Left ventricle myocardium inferior (tissue), 1 donor: Measurements from ENCODE around the gene CALCOCO1. TPM values are rescaled to one million over a fixed set of nuclear protein-coding genes. Genes with fewer than 3 reads are reported as not detected.
A peak's percentile ranks its signal among the peaks of the same experiment; 100 is the strongest.

Source experiments
- DNase-seq: peaks from one replicate; pipeline ENCODE4 v3.0.0-alpha.2; 2020
- H3K27ac ChIP-seq: fragments of 200-600 bp; replicated peaks from 2 replicates; pipeline ENCODE4 v1.8.0; 2021
- H3K27me3 ChIP-seq: fragments of 200-600 bp; 2 replicates; pipeline ENCODE4 v1.8.0; 2021; ENCODE audit warnings: low read depth
- H3K36me3 ChIP-seq: fragments of 200-600 bp; 2 replicates; pipeline ENCODE4 v1.8.0; 2021
- H3K4me1 ChIP-seq: fragments of 200-600 bp; 2 replicates; pipeline ENCODE4 v1.8.0; 2021
- H3K4me3 ChIP-seq: fragments of 200-600 bp; 2 replicates; pipeline ENCODE4 v1.8.0; 2021; ENCODE audit warnings: mild to moderate bottlenecking, moderate library complexity
- H3K9me3 ChIP-seq: fragments of 200-600 bp; replicated peaks from 2 replicates; pipeline ENCODE4 v1.8.0; 2021
- CTCF ChIP-seq: fragments of 200-600 bp; IDR thresholded peaks from 2 replicates; pipeline ENCODE4 v1.8.0; 2021; ENCODE audit warnings: antibody characterized with exemption, mild to moderate bottlenecking, borderline replicate concordance
- intact Hi-C: fragments of 100-400 bp; cut with micrococcal nuclease; formaldehyde crosslinking; loops from one replicate; pipeline ENCODE4 v1.11.0; 2022
- total RNA-seq: library from RNA; stranded (reverse); fragmentation: NEBNext Ultra II Directional; extraction: Animal tissue kit (Norgen Biotek cat#: 25700); gene quantifications from one replicate; pipeline ENCODE4 v1.2.1, GENCODE V29; 2021
- donor health status: DM: no; HTN: yes; CAD: no; lungs with severe emphysema.

The CALCOCO1 gene
- total RNA-seq, 1 donor from 2014 or later: 201 TPM

GRCh38 chr12:53758730-53759103, 31.5 kb upstream of the CALCOCO1 start:
- intact Hi-C loops: no loop called here
- H3K36me3 ChIP-seq: no peaks in the 10 kb centered on the region
- H3K27me3 ChIP-seq: peaks cover 59% of the 10 kb centered on the region

DNA sequence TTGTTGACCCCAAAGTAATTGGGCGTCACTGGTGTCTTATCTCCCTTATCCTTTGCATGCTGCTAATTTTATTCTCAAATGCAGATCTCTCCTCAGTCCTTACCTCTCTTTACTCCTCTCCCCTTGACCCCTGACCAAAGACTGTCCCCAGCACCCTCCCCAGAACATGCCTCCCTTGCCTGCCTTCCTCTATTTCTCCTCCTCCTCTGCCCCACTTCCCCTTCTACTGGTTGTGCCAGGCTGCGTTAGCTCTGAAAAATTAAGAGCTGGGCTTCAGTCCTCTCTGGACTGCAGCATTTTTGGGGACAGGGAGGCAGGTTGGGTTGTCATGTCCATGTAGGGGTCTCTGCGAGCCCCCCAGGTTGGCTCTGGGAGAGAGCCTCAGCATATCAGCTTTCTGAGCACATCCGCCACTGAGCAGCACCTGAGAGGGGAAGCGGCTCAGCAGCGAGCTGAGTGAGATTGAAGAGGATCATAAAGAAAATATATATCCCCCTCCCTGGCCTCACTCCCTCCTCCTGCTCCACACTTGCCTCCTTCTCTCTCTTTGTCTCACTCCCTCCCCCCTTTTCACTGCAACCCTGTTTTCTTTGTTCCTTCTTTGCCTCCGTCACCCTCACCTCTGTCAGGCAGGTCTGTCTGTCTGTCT, 31.0 kb upstream of the CALCOCO1 start:
- DNase-seq: no peak
- no peak for TF ChIP-seq CTCF
- Histone ChIP-seq H3K27ac (no peak overlapping the region), H3K9me3 (no peaks in the 10 kb centered on the region), H3K36me3 (no peaks in the 10 kb centered on the region), H3K4me3 (no peak overlapping the region), H3K4me1 (peaks cover 20% of the 10 kb centered on the region), H3K27me3 (peaks cover 54% of the 10 kb centered on the region)
- intact Hi-C loops: no loop called here

More at GRCh38 chr12:53758730-53759103, 31.5 kb upstream of the CALCOCO1 start:
- Histone ChIP-seq H3K9me3 (no peaks in the 10 kb centered on the region), H3K27ac (no peak overlapping the region), H3K4me3 (no peak overlapping the region), H3K4me1 (peaks cover 20% of the 10 kb centered on the region)
- TF ChIP-seq CTCF: no peak
- DNase-seq: no peak

DNA sequence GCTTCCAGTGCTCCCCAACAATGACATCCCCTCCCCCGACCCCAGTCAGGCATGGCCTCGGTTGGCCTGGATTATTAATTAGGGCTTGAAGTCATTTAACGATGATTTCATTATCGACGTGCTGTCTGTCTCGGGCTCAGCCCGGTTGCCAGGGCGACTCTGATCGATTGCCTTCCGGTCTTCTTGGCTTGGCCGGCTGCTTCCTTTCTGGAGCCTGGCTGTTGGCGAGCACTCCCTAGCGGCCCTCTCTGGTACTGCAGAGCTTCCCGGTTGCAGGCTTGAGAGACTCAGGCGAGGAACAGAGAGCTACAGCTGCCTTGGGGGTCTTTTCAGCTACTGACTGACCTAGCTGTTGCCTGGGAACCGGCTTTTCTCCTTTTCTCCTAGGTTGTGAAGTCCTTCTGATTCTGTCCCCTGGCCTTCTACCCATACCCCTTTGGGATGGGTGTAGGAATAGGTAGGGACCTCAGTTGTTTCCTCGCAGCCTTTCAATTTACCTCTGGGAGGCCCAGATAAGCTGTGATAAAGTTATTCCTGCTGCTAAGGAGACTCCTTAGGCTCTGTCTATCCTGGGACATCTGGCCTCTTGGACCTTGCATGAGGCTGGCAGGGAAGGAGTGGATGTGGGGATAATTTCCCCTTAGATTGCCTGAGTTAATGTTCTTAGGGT, 30.0 kb upstream of the CALCOCO1 start:
- TF ChIP-seq CTCF: peak; percentile 90
- Histone ChIP-seq H3K4me3 (no peak overlapping the region), H3K36me3 (no peaks in the 10 kb centered on the region)

GRCh38 chr12:53756300-53757100, 29.2 kb upstream of the CALCOCO1 start:
- Histone ChIP-seq H3K27me3 (peaks cover 55% of the 10 kb centered on the region), H3K9me3 (no peaks in the 10 kb centered on the region), H3K4me1 (peaks cover 28% of the 10 kb centered on the region), H3K4me3 (no peak overlapping the region), H3K27ac (no peak overlapping the region), H3K36me3 (no peaks in the 10 kb centered on the region)
- TF ChIP-seq CTCF: no peak
- no peak for DNase-seq
- intact Hi-C loops: no loop called here

More for the DNA sequence above, 30.0 kb upstream of the CALCOCO1 start:
- intact Hi-C loops: no loop called here
- peak; percentile 80 for DNase-seq
- Histone ChIP-seq H3K4me1 (peaks cover 21% of the 10 kb centered on the region), H3K27ac (no peak overlapping the region), H3K9me3 (no peaks in the 10 kb centered on the region), H3K27me3 (peaks cover 52% of the 10 kb centered on the region)

DNA sequence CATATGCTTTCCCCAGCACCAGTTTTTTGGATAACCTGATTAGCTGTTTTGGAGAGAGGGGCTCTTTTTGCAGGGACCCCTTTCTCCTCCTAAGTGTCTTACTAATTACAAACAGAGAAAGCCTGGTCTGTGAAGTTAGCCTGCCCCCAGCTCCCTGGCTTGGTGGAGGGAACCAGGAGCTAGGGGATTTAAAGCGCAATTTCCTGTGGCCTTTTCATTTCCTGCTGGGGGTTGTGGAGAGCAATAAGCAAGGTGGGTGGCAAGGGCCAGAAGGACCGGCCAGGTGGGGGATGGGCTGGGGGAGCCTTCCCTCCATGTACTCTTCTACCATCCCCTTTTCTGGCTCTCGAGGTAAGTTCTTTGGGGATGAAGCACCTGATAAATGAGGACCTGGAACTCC, 28.6 kb upstream of the CALCOCO1 start:
- H3K36me3 ChIP-seq: no peaks in the 10 kb centered on the region
- peaks cover 34% of the 10 kb centered on the region for H3K4me1 ChIP-seq
- DNase-seq: no peak
- intact Hi-C loops: no loop called here
- no peak overlapping the region for H3K27ac ChIP-seq
- no peak overlapping the region for H3K4me3 ChIP-seq
- no peaks in the 10 kb centered on the region for H3K9me3 ChIP-seq
- peaks cover 55% of the 10 kb centered on the region for H3K27me3 ChIP-seq
- TF ChIP-seq CTCF: no peak
